CD14-positive monocyte (primary cell): ENCODE measurements around the gene ASB4. TPM values are rescaled to one million over a fixed set of nuclear protein-coding genes. Genes with fewer than 3 reads are reported as not detected.

Experiments
- DNase-seq, 3 donors: peaks; one replicate each; pipeline ENCODE4 v3.0.0-alpha.2; 2011 to 2022
- H2AFZ ChIP-seq: 2 replicates; pipeline ENCODE4 v1.6.0; 2012; ENCODE audit warnings: mild to moderate bottlenecking, low read depth, low read length, inconsistent platforms; ENCODE audit not compliant: insufficient read depth, poor library complexity, severe bottlenecking
- H3K27ac ChIP-seq, 2 donors: 1 replicate in 1 of 2; 2 replicates in 1 of 2; pipeline ENCODE4 v1.5.1; 2012 to 2013; ENCODE audit warnings: low read length in 2 of 2, control low read depth in 1 of 2, inconsistent platforms in 1 of 2, low read depth in 1 of 2, mild to moderate bottlenecking in 1 of 2
- H3K27me3 ChIP-seq, 2 donors: one replicate each; pipeline versions ENCODE4 v1.6.0 to v1.6.1; 2011 to 2013; ENCODE audit warnings: low read length in 2 of 2; ENCODE audit not compliant: control insufficient read depth in 2 of 2, insufficient read depth in 2 of 2
- H3K36me3 ChIP-seq, 2 donors: replicated peaks in 1 of 2; 1 replicate in 1 of 2; 2 replicates in 1 of 2; pipeline versions ENCODE4 v1.5.1 to v1.6.1; 2012 to 2013; ENCODE audit warnings: low read length in 2 of 2, control low read depth in 1 of 2, inconsistent platforms in 1 of 2, mild to moderate bottlenecking in 1 of 2; ENCODE audit not compliant: insufficient read depth in 2 of 2, control insufficient read depth in 1 of 2
- H3K4me1 ChIP-seq, 2 donors: 1 replicate in 1 of 2; 2 replicates in 1 of 2; pipeline versions ENCODE4 v1.5.1 to v1.6.1; 2012 to 2013; ENCODE audit warnings: low read length in 2 of 2, control low read depth in 1 of 2, inconsistent platforms in 1 of 2, mild to moderate bottlenecking in 1 of 2, moderate library complexity in 1 of 2; ENCODE audit not compliant: insufficient read depth in 2 of 2, control insufficient read depth in 1 of 2
- H3K4me2 ChIP-seq: replicated peaks from 2 replicates; pipeline ENCODE3; 2012; ENCODE audit warnings: low read length, moderate library complexity, mild to moderate bottlenecking; ENCODE audit not compliant: poor library complexity, severe bottlenecking; ENCODE audit errors: extremely low read depth
- H3K4me3 ChIP-seq, 3 experiments: fragments of 200-600 bp in 1 of 3; sonication (generic) in 1 of 3; replicated peaks in 1 of 3; 1 replicate in 2 of 3; 2 replicates in 1 of 3; pipeline ENCODE4 v1.5.1; 2011 to 2013; ENCODE audit warnings: low read length in 3 of 3, mild to moderate bottlenecking in 3 of 3, control low read depth in 2 of 3, low read depth in 2 of 3, inconsistent platforms in 1 of 3, moderate library complexity in 1 of 3
- H3K79me2 ChIP-seq: 2 replicates; pipeline ENCODE4 v1.6.0; 2012; ENCODE audit warnings: mild to moderate bottlenecking, control low read depth, inconsistent platforms, low read length, moderate library complexity; ENCODE audit not compliant: insufficient read depth
- H3K9ac ChIP-seq: 2 replicates; pipeline ENCODE4 v1.6.0; 2017; ENCODE audit warnings: low read length, mild to moderate bottlenecking; ENCODE audit not compliant: insufficient read depth, poor library complexity, severe bottlenecking
- H3K9me3 ChIP-seq, 2 donors: replicated peaks in 1 of 2; 1 replicate in 1 of 2; 2 replicates in 1 of 2; pipeline versions ENCODE4 v1.5.1 to v1.6.1; 2012 to 2013; ENCODE audit warnings: low read length in 2 of 2, control low read depth in 1 of 2; ENCODE audit not compliant: control insufficient read depth in 1 of 2, insufficient read depth in 1 of 2
- H4K20me1 ChIP-seq: 2 replicates; pipeline ENCODE4 v1.6.0; 2012; ENCODE audit warnings: mild to moderate bottlenecking, low read length, control low read depth, moderate library complexity; ENCODE audit not compliant: insufficient read depth
- H3K27ac Mint-ChIP-seq, 7 donors: one replicate each; pipeline ENCODE4 v1.8.0; 2020; ENCODE audit warnings: mild to moderate bottlenecking in 7 of 7, mixed read lengths in 7 of 7, moderate library complexity in 6 of 7, inconsistent platforms in 2 of 7
- H3K27me3 Mint-ChIP-seq, 3 donors: one replicate each; pipeline ENCODE4 v1.8.0; 2021 to 2022; ENCODE audit warnings: low read depth in 3 of 3, mild to moderate bottlenecking in 3 of 3, mixed read lengths in 3 of 3, moderate library complexity in 3 of 3, inconsistent platforms in 1 of 3
- H3K36me3 Mint-ChIP-seq, 2 donors: one replicate each; pipeline ENCODE4 v1.8.0; 2020; ENCODE audit warnings: mixed read lengths in 2 of 2, inconsistent platforms in 1 of 2, mild to moderate bottlenecking in 1 of 2
- H3K4me1 Mint-ChIP-seq: one replicate; pipeline ENCODE4 v1.8.0; 2020; ENCODE audit warnings: mild to moderate bottlenecking, mixed read lengths
- H3K4me3 Mint-ChIP-seq, 2 donors: one replicate each; pipeline ENCODE4 v1.8.0; 2020; ENCODE audit warnings: mild to moderate bottlenecking in 2 of 2, mixed read lengths in 2 of 2, moderate library complexity in 1 of 2
- H3K9me3 Mint-ChIP-seq, 7 donors: one replicate each; pipeline ENCODE4 v1.8.0; 2020 to 2022; ENCODE audit warnings: mixed read lengths in 7 of 7, mild to moderate bottlenecking in 6 of 7, moderate library complexity in 6 of 7, inconsistent platforms in 2 of 7
- CTCF ChIP-seq: fragments of 200-600 bp; IDR thresholded peaks from one replicate; pipeline ENCODE4 v1.8.0; 2022; ENCODE audit warnings: antibody characterized with exemption, mild to moderate bottlenecking
- WGBS: methylation state at CpG from one replicate; pipeline ENCODE4 v1.1.5; 2013; ENCODE audit warnings: missing lambda C conversion rate; ENCODE audit not compliant: insufficient coverage; 5-methylcytosine and 5-hydroxymethylcytosine counted together
- intact Hi-C, 2 donors: fragments of 100-400 bp; cut with micrococcal nuclease; formaldehyde crosslinking; loops; one replicate each; pipeline versions ENCODE4 v1.15.0 to v1.15.1; 2023
- polyA plus RNA-seq, 3 donors: library from polyadenylated mRNA; depleted of rRNA in 1 of 3; unstranded in 2 of 3; stranded (reverse) in 1 of 3; fragments of 300-500 nt in 2 of 3; fragments of >200 nt in 1 of 3; fragmentation: Illumina TruSeq in 2 of 3; gene quantifications; 1 replicate in 2 of 3; 2 replicates in 1 of 3; pipeline ENCODE4 v1.2.3, GENCODE V29; 2012 to 2021

The ASB4 gene
- polyA plus RNA-seq, 3 donors: not detected

DNA sequence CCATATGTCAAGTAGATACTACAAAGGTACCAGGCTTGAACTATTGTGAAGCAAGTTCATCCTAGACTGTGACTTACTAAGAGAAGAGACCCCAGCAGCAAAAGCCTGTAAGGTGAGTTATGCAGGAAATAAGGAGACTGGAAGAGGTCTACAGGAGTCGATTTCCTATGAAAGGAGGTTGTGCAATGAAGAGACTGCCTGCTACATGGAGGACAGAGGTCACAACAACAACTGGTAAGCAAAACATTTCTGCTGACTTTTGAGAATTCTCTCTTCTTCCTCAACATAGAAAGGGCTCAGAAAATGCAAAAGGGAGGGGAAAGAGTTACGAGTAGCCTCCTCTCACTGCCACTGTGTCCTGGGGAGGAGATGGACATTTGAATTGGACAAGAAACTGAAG is 68.2 kb downstream of the ASB4 start:
- H3K9me3 Mint-ChIP-seq: peaks cover 0 to 4% (median 0%) of the 10 kb centered on the region in 7 donors
- no peaks in the 10 kb centered on the region for H3K27me3 ChIP-seq
- H3K27ac ChIP-seq: no peak overlapping the region
- no peaks in the 10 kb centered on the region for H3K9me3 ChIP-seq
- H3K4me2 ChIP-seq: no peak overlapping the region
- no peaks in the 10 kb centered on the region for H3K36me3 Mint-ChIP-seq
- H3K27ac Mint-ChIP-seq: no peak overlapping the region
- no CpG with 5 or more reads among the region's 2 CpGs for WGBS
- no peak overlapping the region for H3K9ac ChIP-seq
- DNase-seq: no peak
- H3K79me2 ChIP-seq: no peaks in the 10 kb centered on the region
- H4K20me1 ChIP-seq: no peaks in the 10 kb centered on the region
- H3K4me3 Mint-ChIP-seq: no peak overlapping the region
- no peaks in the 10 kb centered on the region for H3K36me3 ChIP-seq
- no peak overlapping the region for H3K4me3 ChIP-seq
- H3K4me1 ChIP-seq: peaks cover 8 to 11% of the 10 kb centered on the region in 2 donors
- intact Hi-C loops: no loop called here
- H3K27me3 Mint-ChIP-seq: peaks cover 2 to 7% (median 5%) of the 10 kb centered on the region in 3 donors
- no peak for TF ChIP-seq CTCF
- H3K4me1 Mint-ChIP-seq: peaks cover 15% of the 10 kb centered on the region
- H2AFZ ChIP-seq: peak overlapping the region; percentile 0

GRCh38 chr7:95556777-95557176 is 71.0 kb downstream of the ASB4 start:
- H3K27me3 ChIP-seq: no peaks in the 10 kb centered on the region
- H3K36me3 Mint-ChIP-seq: no peaks in the 10 kb centered on the region
- no peaks in the 10 kb centered on the region for H3K4me1 ChIP-seq
- H3K27me3 Mint-ChIP-seq: peaks cover 0 to 4% (median 2%) of the 10 kb centered on the region in 3 donors
- no CpG with 5 or more reads among the region's 2 CpGs for WGBS
- H2AFZ ChIP-seq: peak overlapping the region; percentile 10
- no peak for TF ChIP-seq CTCF
- peaks cover 4% of the 10 kb centered on the region for H3K4me1 Mint-ChIP-seq
- H3K4me3 ChIP-seq: no peak overlapping the region
- no peaks in the 10 kb centered on the region for H3K9me3 ChIP-seq
- no peaks in the 10 kb centered on the region for H3K79me2 ChIP-seq
- no peak overlapping the region for H3K4me3 Mint-ChIP-seq
- intact Hi-C loops: no loop called here
- H3K27ac Mint-ChIP-seq: no peak overlapping the region
- no peak overlapping the region for H3K9ac ChIP-seq
- peaks cover 0 to 4% (median 0%) of the 10 kb centered on the region in 7 donors for H3K9me3 Mint-ChIP-seq
- no peaks in the 10 kb centered on the region for H3K36me3 ChIP-seq
- no peak for DNase-seq
- H4K20me1 ChIP-seq: no peaks in the 10 kb centered on the region
- no peak overlapping the region for H3K27ac ChIP-seq
- H3K4me2 ChIP-seq: no peak overlapping the region
